ENCODE data around the gene SMIM45.

SMIM45 gene

DNA sequence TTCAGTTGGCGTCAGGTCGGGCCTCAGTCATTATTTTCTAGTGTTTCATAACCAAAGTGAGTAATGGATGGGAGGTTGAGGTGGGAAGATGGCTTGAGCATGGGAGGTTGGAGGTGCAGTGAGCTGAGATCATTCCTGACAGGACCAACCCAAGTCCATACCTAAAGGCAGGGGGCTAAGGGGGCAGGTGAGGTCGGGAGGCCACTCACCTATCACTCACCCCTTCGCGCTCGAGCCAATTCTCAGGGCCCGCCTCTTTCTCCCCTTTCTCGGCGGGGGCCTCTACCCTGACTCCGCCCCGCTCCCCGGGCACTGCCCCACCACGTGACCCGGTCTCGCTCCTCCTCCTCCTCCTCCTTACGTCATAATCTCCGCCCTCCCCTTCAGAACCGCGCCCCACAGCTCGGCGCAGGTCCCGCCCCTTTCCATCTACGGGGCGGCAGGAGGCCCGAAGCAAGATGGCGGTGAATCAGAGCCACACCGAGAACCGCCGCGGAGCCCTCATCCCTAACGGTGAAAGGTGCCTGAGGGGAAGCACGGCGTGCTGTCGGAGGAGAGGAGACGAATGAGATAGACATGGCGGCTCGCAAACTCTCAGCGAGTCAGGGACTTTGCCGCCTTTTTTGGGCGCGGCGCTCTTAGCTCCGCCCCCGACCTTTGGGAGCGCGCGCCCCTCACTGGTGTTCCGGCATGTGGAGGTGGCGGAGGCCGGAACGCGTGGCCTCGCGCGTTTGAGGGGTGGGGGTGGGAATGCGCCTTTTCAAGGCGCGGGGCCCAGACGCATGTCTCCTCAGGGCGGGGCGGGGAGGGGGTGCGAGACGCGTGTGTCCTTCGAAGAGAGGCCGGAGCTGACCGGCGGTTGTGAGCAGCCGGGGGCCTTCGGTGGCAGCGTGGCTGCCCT, 46.7 kb downstream of the SMIM45 start, which contains the start of gene WBP2NL:
Gene WBP2NL (plus strand): TSS at position 428 of the 901 bp plus-strand sequence. CDS start 31 bp downstream, at position 459.
- TF ChIP-seq POLR2A (IDR thresholded peaks at IDR 0.05), result peak in 1 of 2 donors; percentile 33
- TF ChIP-seq, protein P1, sequence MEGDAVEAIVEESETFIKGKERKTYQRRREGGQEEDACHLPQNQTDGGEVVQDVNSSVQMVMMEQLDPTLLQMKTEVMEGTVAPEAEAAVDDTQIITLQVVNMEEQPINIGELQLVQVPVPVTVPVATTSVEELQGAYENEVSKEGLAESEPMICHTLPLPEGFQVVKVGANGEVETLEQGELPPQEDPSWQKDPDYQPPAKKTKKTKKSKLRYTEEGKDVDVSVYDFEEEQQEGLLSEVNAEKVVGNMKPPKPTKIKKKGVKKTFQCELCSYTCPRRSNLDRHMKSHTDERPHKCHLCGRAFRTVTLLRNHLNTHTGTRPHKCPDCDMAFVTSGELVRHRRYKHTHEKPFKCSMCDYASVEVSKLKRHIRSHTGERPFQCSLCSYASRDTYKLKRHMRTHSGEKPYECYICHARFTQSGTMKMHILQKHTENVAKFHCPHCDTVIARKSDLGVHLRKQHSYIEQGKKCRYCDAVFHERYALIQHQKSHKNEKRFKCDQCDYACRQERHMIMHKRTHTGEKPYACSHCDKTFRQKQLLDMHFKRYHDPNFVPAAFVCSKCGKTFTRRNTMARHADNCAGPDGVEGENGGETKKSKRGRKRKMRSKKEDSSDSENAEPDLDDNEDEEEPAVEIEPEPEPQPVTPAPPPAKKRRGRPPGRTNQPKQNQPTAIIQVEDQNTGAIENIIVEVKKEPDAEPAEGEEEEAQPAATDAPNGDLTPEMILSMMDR (IDR thresholded peaks at IDR 0.05), result no peak
- Histone ChIP-seq H3K36me3 (no peaks in the 10 kb centered on the region), H3K9me3 (no peaks in the 10 kb centered on the region), H3K27ac (no peak within 1 kb of the TSS), H3K27me3 (no peaks in the 10 kb centered on the region), H3K4me1 (no peaks in the 10 kb centered on the region), H3K4me3 (peak within 1 kb of the TSS; percentile 32 to 39)
- intact Hi-C loops (cut with DNase I; ENCODE audit: low total_unique reads), result no loop called here
- peak; percentile 55 to 67 for DNase-seq

DNA sequence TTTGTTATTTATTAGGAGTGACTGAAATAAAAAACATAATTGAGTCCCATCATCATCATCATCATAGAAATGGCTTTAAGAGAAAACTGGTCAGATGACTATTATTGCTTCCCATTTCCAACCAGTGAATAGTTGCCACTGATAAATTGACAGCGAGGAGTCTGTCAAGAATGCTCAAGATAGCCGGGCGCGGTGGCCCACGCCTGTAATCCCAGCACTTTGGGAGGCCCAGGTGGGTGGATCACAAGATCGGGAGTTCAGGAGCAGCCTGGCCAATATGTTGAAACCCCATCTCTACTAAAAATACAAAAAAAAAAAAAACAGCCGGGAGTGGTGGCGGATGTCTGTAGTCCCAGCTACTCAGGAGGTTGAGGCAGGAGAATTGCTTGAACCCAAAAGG, 48.5 kb downstream of the SMIM45 start:
- intact Hi-C loops (cut with DNase I; ENCODE audit: low total_unique reads), result no loop called here
- no peaks in the 10 kb centered on the region for H3K4me1 ChIP-seq
- H3K4me3 ChIP-seq, result no peak overlapping the region
- H3K9me3 ChIP-seq, result no peaks in the 10 kb centered on the region
- TF ChIP-seq, protein P1 (IDR thresholded peaks at IDR 0.05), result no peak
- no peak for TF ChIP-seq POLR2A (IDR thresholded peaks at IDR 0.05)
- no peaks in the 10 kb centered on the region for H3K36me3 ChIP-seq
- H3K27me3 ChIP-seq, result no peaks in the 10 kb centered on the region
- DNase-seq, result no peak
- no peak overlapping the region for H3K27ac ChIP-seq

DNA sequence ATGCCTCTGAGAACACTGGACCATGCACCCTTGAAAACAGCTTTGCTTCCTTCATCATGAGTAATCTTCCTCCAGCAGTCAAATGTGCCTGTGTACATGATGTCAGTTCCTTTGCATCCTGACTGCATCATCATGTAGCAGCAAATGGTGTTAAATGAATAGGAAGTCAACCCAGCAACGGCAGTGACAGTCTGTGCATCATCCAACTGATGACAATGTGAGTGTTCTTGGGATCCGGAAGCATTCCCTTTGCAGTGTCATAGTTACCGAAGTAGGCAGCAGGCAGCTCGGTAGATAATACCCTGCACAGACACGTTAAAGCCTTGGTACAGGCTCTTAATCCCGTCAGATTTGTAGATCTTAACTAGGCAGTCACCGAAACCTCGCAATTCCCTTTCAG, 49.2 kb downstream of the SMIM45 start:
- no peak for TF ChIP-seq POLR2A (IDR thresholded peaks at IDR 0.05)
- TF ChIP-seq, protein P1 (IDR thresholded peaks at IDR 0.05), result no peak
- H3K4me1 ChIP-seq, result no peaks in the 10 kb centered on the region
- H3K27me3 ChIP-seq, result no peaks in the 10 kb centered on the region
- no peaks in the 10 kb centered on the region for H3K9me3 ChIP-seq
- H3K4me3 ChIP-seq, result no peak overlapping the region
- no peak overlapping the region for H3K27ac ChIP-seq
- no peak for DNase-seq
- H3K36me3 ChIP-seq, result no peaks in the 10 kb centered on the region
- intact Hi-C loops (cut with DNase I; ENCODE audit: low total_unique reads), result no loop called here

DNA sequence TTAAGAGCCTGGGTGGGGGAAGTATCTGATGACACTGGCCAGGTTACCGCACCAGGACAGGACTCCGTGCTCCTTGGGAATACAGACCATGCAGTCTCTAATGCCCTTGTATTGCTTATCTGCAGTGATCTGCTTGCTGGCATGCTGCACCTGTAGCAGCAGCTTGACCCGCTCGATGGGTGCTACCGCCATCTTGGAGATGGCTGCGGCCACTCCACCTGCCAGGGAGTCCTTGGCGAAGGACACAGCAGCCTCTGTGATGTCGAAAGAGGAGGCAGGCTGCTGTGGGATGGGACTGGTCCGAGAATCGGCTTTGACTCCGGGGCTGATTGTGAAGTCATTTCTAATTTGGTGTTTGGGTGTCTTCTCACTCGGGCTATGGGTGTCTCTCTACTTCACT, 49.8 kb downstream of the SMIM45 start:
- intact Hi-C loops (cut with DNase I; ENCODE audit: low total_unique reads), result no loop called here
- Histone ChIP-seq H3K27me3 (no peaks in the 10 kb centered on the region), H3K36me3 (no peaks in the 10 kb centered on the region), H3K4me3 (no peak overlapping the region), H3K4me1 (no peaks in the 10 kb centered on the region), H3K27ac (no peak overlapping the region), H3K9me3 (no peaks in the 10 kb centered on the region)
- DNase-seq, result no peak
- TF ChIP-seq POLR2A (IDR thresholded peaks at IDR 0.05), result no peak
- TF ChIP-seq, protein P1 (IDR thresholded peaks at IDR 0.05), result no peak

DNA sequence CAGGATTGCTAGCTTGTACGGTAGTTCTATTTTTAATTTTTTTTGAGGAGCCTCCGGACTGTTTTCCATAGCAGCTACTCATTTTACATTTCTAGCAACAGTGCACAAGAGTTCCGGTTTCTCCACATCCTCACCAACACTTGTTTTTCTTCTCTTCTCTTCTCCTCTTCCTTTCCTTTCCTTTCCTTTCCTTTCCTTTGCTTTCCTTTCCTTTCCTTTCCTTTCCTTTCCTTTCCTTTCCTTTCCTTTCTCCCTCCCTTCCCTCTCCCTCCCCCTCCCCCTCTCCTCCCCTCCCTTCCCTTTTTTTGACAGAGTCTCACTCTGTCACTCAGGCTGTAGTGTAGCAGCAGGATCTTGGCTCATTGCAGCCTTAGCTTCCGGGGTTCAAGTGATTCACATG, 56.0 kb downstream of the SMIM45 start:
- H3K4me3 ChIP-seq, result no peak overlapping the region
- intact Hi-C loops (cut with DNase I; ENCODE audit: low total_unique reads), result no loop called here
- H3K9me3 ChIP-seq, result peaks cover 0 to 23% of the 10 kb centered on the region in 2 donors
- DNase-seq, result no peak
- H3K27ac ChIP-seq, result no peak overlapping the region
- no peaks in the 10 kb centered on the region for H3K4me1 ChIP-seq
- H3K36me3 ChIP-seq, result no peaks in the 10 kb centered on the region
- no peak for TF ChIP-seq POLR2A (IDR thresholded peaks at IDR 0.05)
- TF ChIP-seq, protein P1 (IDR thresholded peaks at IDR 0.05), result no peak
- H3K27me3 ChIP-seq, result no peaks in the 10 kb centered on the region

All from uterus (tissue), 3 donors.